ENCODE data around the gene ALG11.
"Not testable (repeated sequence)": the region's sequence is repeated elsewhere in the genome, so short reads cannot be mapped to it uniquely, and the experiment has no call there.

ALG11 gene

GRCh38 chr13:52011632-52012511 is at the start of gene ALG11:
TSS of gene ALG11 (plus strand) at chr13:52012398. CDS start at chr13:52012419, 21 bp downstream.
- DNase-seq, result peak; percentile 100

DNA sequence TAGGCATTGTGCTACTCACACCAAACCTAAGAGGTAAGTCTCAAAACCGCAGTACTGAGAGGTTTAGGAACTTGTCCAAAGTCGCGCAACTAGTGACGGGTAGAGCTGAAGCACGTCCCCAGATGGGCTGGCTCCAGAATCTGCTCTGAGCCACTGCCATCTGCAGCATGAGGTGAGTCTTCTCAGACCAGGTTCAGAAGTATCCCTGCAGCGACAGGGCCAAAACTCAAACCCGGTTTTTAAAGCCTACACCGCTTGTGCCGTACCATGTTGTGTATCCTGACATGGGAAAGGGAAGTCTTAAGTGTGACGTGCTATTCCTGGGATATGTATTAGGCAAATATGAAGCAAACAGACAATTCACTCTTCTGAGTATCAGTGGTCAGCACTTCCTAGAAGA is 46.0 kb upstream of the ALG11 start:
- no peak for DNase-seq

GRCh38 chr13:51967482-51968446 is 44.4 kb upstream of the ALG11 start:
- DNase-seq, result no peak

DNA sequence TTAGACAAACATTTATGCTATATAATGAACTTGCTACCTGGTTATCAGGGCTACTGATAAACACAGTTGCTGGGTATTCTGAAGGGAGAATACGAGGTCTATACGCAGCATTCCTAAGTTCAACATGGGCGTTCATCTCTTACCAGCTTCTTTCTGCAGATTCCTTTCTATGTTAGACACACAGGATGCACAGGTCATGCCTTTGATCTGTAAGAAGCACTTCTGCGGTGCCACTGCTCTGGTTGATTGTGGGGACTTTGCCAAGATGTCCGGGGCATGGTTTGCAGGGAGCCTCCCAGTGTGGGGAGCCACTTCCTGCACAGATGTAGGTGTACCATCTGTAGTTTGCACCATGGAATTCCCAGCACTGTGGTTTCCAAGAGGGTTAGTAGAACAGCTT is 41.8 kb upstream of the ALG11 start:
- no peak for DNase-seq

GRCh38 chr13:51971520-51972426 is 40.4 kb upstream of the ALG11 start:
- no peak for DNase-seq

DNA sequence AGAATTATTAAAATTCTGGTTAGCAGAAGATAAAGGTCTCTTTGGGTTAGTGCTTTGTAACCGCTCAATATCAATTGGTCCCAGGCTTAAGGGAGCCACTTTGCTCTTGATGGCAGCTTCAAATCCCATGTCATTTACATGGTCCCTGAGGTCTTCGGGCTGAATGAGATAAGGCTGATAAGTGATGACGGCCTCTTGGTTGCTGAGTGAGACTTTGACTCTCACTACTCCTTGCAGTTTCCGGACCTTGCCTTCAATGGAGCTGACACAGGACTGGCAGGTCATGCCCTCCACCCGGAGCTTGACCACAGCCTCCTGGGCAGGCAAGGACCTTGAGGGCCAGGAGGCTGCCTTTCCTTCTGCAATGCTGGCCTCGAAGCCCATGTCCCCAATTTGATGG is 37.7 kb upstream of the ALG11 start:
- no peak for DNase-seq

DNA sequence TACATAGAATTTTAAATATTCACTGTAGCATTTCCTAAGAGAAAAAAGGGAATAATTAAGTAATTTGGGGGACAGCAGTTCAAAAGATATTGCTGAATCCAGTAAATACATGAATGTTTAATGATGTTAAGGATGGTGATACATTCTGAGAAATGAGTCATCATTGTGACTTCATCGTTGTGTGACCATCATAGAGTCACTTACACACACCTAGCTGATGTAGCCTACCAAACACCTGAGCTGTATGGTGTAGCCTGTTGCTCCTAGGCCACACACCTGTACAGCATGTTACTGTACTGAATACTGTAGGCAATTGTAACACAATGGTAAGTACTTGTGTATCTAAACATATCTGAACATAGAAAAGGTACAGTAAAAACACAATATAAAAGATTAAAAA is 35.8 kb upstream of the ALG11 start:
- no peak for DNase-seq

GRCh38 chr13:51976890-51977289 is 35.3 kb upstream of the ALG11 start:
- DNase-seq, result no peak

- DNase-seq, result no peak
Observed at GRCh38 chr13:51977625-51978024, 34.6 kb upstream of the ALG11 start.

GRCh38 chr13:51978796-51979556 is 33.2 kb upstream of the ALG11 start:
- DNase-seq, result no peak

DNA sequence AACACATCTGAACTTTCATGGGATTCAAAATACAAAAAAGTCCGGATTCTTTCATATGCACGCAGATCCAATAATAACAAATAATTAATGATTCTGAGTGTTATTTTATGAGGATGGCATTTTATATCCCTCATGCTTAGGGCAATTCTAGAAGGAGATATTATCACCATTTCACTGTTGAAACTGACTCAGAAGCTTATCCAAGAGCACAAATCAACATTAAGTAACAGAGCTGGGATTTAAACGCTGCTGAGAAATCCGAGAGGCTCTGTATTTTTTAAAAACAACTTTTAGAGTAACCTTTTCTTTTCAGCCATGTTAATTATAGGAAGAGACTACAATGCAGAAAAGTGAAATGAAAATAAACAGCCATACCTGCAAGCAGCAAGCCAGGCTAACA is 31.3 kb upstream of the ALG11 start:
- DNase-seq, result no peak

DNA sequence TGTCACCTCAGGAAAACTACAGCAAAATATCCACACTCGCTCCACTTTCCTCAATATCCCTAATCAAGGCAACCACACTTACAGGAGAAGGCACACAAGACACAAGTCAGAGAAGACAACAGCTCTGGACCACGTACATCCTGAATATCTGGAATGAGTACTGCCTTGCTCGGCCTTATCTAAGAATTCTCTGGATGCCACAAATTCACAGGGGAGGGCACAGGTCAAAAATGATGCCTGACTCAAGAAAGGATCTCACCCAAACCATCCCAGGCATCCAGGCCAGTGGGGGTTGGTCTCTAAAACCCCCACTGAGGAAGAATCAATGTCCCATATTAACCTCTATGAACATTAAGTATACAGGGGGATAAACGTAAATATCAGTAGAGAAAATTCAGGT is 30.8 kb upstream of the ALG11 start:
- no peak for DNase-seq

- DNase-seq, result not testable (repeated sequence)
Observed at GRCh38 chr13:51983292-51983691, 28.9 kb upstream of the ALG11 start.

- not testable (repeated sequence) for DNase-seq
Observed at GRCh38 chr13:51984904-51985303, 27.3 kb upstream of the ALG11 start.

DNA sequence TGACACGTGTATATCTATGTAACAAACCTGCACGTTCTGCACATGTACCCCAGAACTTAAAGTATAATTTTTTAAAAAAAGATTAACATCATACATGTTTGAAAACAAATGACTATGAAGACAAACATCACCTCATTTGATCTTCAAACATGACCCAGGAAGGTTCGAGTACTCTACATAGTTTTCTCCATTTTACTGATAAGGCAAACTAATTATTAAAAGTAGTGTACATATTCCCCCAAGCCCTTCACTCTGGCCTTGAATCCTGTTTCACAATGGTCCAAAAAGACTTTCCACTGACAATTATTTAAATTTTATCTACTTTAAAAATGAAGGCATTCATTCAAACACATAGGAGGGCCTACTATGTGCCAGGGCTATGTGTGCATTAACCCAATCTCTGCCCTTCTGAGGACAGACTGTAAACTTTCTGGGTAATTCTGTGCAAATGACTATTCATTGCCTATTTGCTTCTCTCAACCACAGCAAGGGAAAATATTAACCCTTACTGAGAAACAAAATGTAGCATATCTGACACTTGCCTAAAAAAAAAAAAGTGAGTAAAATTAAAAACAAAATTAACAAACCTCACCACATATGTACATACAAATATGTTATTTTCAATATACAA is 23.1 kb upstream of the ALG11 start:
- DNase-seq, result no peak

DNA sequence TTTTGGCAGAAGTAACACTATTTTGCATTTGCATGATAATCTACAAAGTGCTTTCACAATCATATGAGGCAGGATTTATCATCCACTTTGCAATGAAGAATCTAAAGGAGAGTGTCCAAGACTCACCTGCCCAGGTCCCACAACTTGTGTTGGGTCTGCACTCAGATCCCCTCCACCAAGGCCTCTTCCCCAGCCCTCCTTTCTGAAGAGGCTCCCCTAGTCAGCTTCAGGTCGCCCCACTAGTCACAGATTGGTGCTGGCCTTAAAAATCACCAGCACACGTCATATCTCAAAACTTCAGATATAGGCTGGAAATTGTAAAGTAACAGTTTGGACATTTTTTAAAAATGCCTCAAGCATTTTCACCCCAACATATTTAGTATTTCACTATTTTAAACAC is 18.5 kb upstream of the ALG11 start:
- no peak for DNase-seq

GRCh38 chr13:51995677-51996551 is 16.3 kb upstream of the ALG11 start:
- no peak for DNase-seq

DNA sequence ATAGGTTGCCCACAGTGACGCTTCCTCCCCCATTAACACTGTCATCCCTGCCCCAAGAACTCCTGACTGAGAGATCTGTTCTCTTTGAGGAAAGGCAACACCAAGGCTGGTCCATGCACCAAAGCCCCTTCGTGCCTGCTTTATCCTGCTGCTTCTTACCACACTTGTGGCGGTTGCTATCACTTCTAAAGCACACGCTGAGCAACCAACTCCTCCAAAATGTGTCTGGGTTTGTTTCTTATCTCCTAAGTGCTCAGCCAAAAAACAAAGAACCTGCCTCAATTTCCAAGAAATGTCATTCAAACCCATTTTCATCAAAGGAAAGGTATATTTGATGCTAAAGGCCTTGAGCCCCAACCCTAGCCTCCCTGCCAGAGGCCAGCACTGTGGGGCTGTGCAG is 15.6 kb upstream of the ALG11 start:
- no peak for DNase-seq

GRCh38 chr13:51997186-51997585 is 15.0 kb upstream of the ALG11 start:
- no peak for DNase-seq

DNA sequence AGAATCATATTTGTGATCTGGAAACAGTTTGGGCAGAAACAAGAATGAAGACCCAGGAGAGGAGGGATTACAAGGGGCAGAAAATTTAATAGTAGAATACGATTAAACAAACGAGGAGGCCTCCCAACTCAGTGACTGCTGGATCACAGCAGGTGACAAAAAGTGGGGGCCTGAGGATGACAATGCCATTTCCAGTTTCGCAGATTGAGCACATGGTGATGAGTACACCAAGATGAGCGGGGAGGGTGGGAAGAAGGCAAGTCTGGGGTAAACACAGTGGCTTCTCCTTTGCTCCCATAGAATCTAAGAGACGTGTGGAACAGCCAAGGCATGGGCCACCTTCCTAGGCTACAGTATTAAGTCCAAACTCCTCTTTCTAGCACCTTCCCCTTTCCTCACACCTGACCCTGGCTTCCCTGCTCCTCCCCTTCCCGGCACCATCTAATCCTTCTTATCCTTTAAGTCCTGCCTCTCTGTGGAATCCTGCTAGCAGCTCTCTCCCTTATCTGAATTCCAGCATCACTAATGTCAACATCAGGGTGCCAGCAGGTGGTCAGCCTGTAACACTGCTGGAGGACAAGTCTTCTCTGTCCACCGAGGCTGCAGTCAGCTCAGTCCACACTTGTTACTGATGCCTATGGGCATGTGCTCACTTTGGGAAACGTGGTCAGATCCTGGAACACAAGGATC is 14.4 kb upstream of the ALG11 start:
- DNase-seq, result no peak
